ENCODE measurements around the gene TMPO.
"Not testable (repeated sequence)": the region's sequence is repeated elsewhere in the genome, so short reads cannot be mapped to it uniquely, and the experiment has no call there.

TMPO gene

GRCh38 chr12:98513379-98514322, 1.7 kb upstream of the TMPO start:
- no peak for DNase-seq

GRCh38 chr12:98514982-98515286, 456 bp upstream of the TMPO start:
- DNase-seq, result peak; percentile 48

- DNase-seq, result peak; percentile 34
Measured at GRCh38 chr12:98516111-98516873, 902 bp downstream of the TMPO start.

- no peak for DNase-seq
Measured at GRCh38 chr12:98519257-98519907, 4.0 kb downstream of the TMPO start.

GRCh38 chr12:98530068-98530467, 14.7 kb downstream of the TMPO start:
- no peak for DNase-seq

GRCh38 chr12:98532687-98533304, 17.4 kb downstream of the TMPO start:
- DNase-seq, result no peak

- no peak for DNase-seq
Measured at GRCh38 chr12:98533723-98534251, 18.4 kb downstream of the TMPO start.

GRCh38 chr12:98538031-98538430, 22.6 kb downstream of the TMPO start:
- no peak for DNase-seq

GRCh38 chr12:98543701-98544100, 28.3 kb downstream of the TMPO start:
- DNase-seq, result no peak

- DNase-seq, result no peak
Measured at GRCh38 chr12:98544751-98545150, 29.4 kb downstream of the TMPO start.

GRCh38 chr12:98549371-98550110, 34.2 kb downstream of the TMPO start:
- no peak for DNase-seq

GRCh38 chr12:98551787-98552186, 36.4 kb downstream of the TMPO start:
- DNase-seq, result no peak

GRCh38 chr12:98558097-98558496, 42.7 kb downstream of the TMPO start:
- DNase-seq, result not testable (repeated sequence)

- DNase-seq, result no peak
Measured at GRCh38 chr12:98559666-98560065, 44.3 kb downstream of the TMPO start.

GRCh38 chr12:98561846-98562245, 46.5 kb downstream of the TMPO start:
- DNase-seq, result no peak

GRCh38 chr12:98572010-98572409, 56.6 kb downstream of the TMPO start:
- DNase-seq, result no peak

GRCh38 chr12:98574110-98574509, 58.7 kb downstream of the TMPO start:
- no peak for DNase-seq

GRCh38 chr12:98575013-98575412, 59.6 kb downstream of the TMPO start:
- DNase-seq, result no peak

- DNase-seq, result not testable (repeated sequence)
Measured at GRCh38 chr12:98576795-98577194, 61.4 kb downstream of the TMPO start.

GRCh38 chr12:98578392-98578791, 63.0 kb downstream of the TMPO start:
- no peak for DNase-seq

GRCh38 chr12:98578821-98579220, 63.4 kb downstream of the TMPO start:
- DNase-seq, result no peak

GRCh38 chr12:98579347-98579746, 64.0 kb downstream of the TMPO start:
- no peak for DNase-seq
